ENCODE results near the gene MYO1B. TPM values are rescaled to one million over a fixed set of nuclear protein-coding genes. Genes with fewer than 3 reads are reported as not detected.

The MYO1B gene
- total RNA-seq, 1 experiment from 2014 or later: 43.6 TPM

GRCh38 chr2:191215666-191216065 lies 29.5 kb upstream of the MYO1B start (continued):
- no peak for TF ChIP-seq ZNF512 (CRISPR knock-in tag; IDR thresholded peaks at IDR 0.05; ENCODE audit: borderline replicate concordance)

GRCh38 chr2:191217580-191217979 lies 27.6 kb upstream of the MYO1B start:
- Mint-ChIP-seq H3K4me1 (peaks cover 9% of the 10 kb centered on the region), H3K9me3 (peaks cover 14% of the 10 kb centered on the region), H3K27ac (peak overlapping the region; percentile 42; the same call in 1 of the 2 replicates), H3K4me3 (no peak overlapping the region), H3K27me3 (ENCODE audit: low read depth) (no peaks in the 10 kb centered on the region), H3K36me3 (0 out of 2 replicates have a peak, but pooled peaks cover 2% of the 10 kb centered on the region)
- ATAC-seq (peak; percentile 49), DNase-seq (ENCODE audit: low spot score) (no peak)
- ChIA-PET CTCF (interaction anchor here (0.5 to 2.3 kb wide), 39 partner anchors 10 to 474 kb away, joined by 3 to 17 read pairs (median 4); partner anchors contain the start of genes MYO1B and STAT4), POLR2A (no interaction called here)
- TF ChIP-seq ERG (CRISPR knock-in tag; IDR thresholded peaks at IDR 0.05): no peak
- TF ChIP-seq E2F1 (CRISPR knock-in tag; IDR thresholded peaks at IDR 0.05): no peak
- no peak for TF ChIP-seq ELF4 (CRISPR knock-in tag; IDR thresholded peaks at IDR 0.05; ENCODE audit: low read depth)
- no peak for TF ChIP-seq NFE2L1 (CRISPR knock-in tag; IDR thresholded peaks at IDR 0.05)
- no peak for TF ChIP-seq GABPB1 (CRISPR knock-in tag; IDR thresholded peaks at IDR 0.05)
- no peak for TF ChIP-seq ZNF423 (CRISPR knock-in tag; IDR thresholded peaks at IDR 0.05)
- TF ChIP-seq AFF4 (CRISPR knock-in tag; IDR thresholded peaks at IDR 0.05; ENCODE audit: borderline replicate concordance): no peak
- no peak for TF ChIP-seq NR3C1 (CRISPR knock-in tag; conservative IDR thresholded peaks at IDR 0.05; ENCODE audit: low read depth)
- TF ChIP-seq ZNF138 (CRISPR knock-in tag; conservative IDR thresholded peaks at IDR 0.05): no peak
- TF ChIP-seq NR1H2 (CRISPR knock-in tag; IDR thresholded peaks at IDR 0.05): no peak
- TF ChIP-seq ZNF219 (CRISPR knock-in tag; IDR thresholded peaks at IDR 0.05; ENCODE audit: borderline replicate concordance): no peak
- no peak for TF ChIP-seq PRDM15 (CRISPR knock-in tag; IDR thresholded peaks at IDR 0.05)
- no peak for TF ChIP-seq ETV6 (CRISPR knock-in tag; IDR thresholded peaks at IDR 0.05)
- TF ChIP-seq NFATC4 (CRISPR knock-in tag; IDR thresholded peaks at IDR 0.05): no peak
- TF ChIP-seq ZMAT4 (CRISPR knock-in tag; IDR thresholded peaks at IDR 0.05): no peak
- no peak for TF ChIP-seq TEAD1 (CRISPR knock-in tag; IDR thresholded peaks at IDR 0.05)
- no peak for TF ChIP-seq CTCF (IDR thresholded peaks at IDR 0.05)
